ENCODE measurements around the gene ETV5.

DNA sequence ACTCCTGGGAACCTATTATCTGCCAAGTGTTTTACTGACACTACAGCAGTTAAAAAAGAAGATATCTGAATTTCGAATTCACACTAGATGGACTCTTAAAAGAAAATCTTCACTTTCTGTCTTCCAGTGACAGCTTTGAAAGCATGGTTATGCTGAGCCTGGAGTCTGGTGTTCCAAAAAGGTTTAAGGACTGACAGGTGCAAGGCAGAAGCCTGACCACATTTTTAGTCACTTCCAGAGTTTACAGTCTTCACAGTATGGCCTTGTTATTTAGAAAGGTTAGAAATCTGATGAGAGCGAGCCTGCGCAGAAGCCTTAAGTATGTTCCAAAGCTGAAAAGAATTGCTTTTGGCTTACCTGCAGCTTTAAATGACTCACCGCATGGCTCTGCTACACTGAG, 59.9 kb downstream of the ETV5 start:
- TF ChIP-seq, protein P1, sequence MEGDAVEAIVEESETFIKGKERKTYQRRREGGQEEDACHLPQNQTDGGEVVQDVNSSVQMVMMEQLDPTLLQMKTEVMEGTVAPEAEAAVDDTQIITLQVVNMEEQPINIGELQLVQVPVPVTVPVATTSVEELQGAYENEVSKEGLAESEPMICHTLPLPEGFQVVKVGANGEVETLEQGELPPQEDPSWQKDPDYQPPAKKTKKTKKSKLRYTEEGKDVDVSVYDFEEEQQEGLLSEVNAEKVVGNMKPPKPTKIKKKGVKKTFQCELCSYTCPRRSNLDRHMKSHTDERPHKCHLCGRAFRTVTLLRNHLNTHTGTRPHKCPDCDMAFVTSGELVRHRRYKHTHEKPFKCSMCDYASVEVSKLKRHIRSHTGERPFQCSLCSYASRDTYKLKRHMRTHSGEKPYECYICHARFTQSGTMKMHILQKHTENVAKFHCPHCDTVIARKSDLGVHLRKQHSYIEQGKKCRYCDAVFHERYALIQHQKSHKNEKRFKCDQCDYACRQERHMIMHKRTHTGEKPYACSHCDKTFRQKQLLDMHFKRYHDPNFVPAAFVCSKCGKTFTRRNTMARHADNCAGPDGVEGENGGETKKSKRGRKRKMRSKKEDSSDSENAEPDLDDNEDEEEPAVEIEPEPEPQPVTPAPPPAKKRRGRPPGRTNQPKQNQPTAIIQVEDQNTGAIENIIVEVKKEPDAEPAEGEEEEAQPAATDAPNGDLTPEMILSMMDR (IDR thresholded peaks at IDR 0.05): no peak
- TF ChIP-seq EZH2 (IDR thresholded peaks at IDR 0.05; ENCODE audit: borderline replicate concordance, insufficient read depth, low read depth, low read length, poor library complexity, severe bottlenecking): no peak
